ENCODE data around the gene BFSP2. TPM values are rescaled to one million over a fixed set of nuclear protein-coding genes. Genes with fewer than 3 reads are reported as not detected.

The BFSP2 gene
- total RNA-seq, 4 donors from 2014 or later: not detected

GRCh38 chr3:133460809-133461208 lies 61.0 kb downstream of the BFSP2 start:
- DNase-seq: no peak
- H3K4me3 ChIP-seq (replicated peaks in 1 of 3): no peak overlapping the region
- no peaks in the 10 kb centered on the region for H3K9me3 ChIP-seq
- TF ChIP-seq CTCF (IDR thresholded peaks at IDR 0.05) (no peak), POLR2A (IDR thresholded peaks at IDR 0.05) (no peak)
- H3K36me3 ChIP-seq: no peaks in the 10 kb centered on the region
- intact Hi-C loops (cut with DNase I): no loop called here
- WGBS, 2 donors: 64 to 69% methylated on average over 3 of the region's 3 CpGs
- H3K27ac ChIP-seq: peak overlapping the region in 2 of 3 donors; percentile 43 to 68
- H3K27me3 ChIP-seq: no peaks in the 10 kb centered on the region
- H3K4me1 ChIP-seq: peaks cover 19 to 41% of the 10 kb centered on the region in 2 donors

GRCh38 chr3:133461291-133461690 lies 61.4 kb downstream of the BFSP2 start:
- H3K4me3 ChIP-seq (replicated peaks in 1 of 3): no peak overlapping the region
- H3K4me1 ChIP-seq: peaks cover 19 to 41% of the 10 kb centered on the region in 2 donors
- intact Hi-C loops (cut with DNase I): no loop called here
- no peak for TF ChIP-seq POLR2A (IDR thresholded peaks at IDR 0.05)
- TF ChIP-seq CTCF (IDR thresholded peaks at IDR 0.05): no peak
- no peak for DNase-seq
- H3K36me3 ChIP-seq: no peaks in the 10 kb centered on the region
- H3K9me3 ChIP-seq: no peaks in the 10 kb centered on the region
- peak overlapping the region in 2 of 3 donors; percentile 34 to 43 for H3K27ac ChIP-seq
- H3K27me3 ChIP-seq: no peaks in the 10 kb centered on the region
- 53 to 70% methylated on average over 4 of the region's 4 CpGs for WGBS, 2 donors

GRCh38 chr3:133463347-133463860 lies 63.5 kb downstream of the BFSP2 start:
- Histone ChIP-seq H3K27me3 (no peaks in the 10 kb centered on the region), H3K9me3 (no peaks in the 10 kb centered on the region), H3K36me3 (no peaks in the 10 kb centered on the region), H3K27ac (peak overlapping the region; percentile 46 to 71 (median 52)), H3K4me3 (replicated peaks in 1 of 3) (no peak overlapping the region), H3K4me1 (peaks cover 21 to 44% of the 10 kb centered on the region in 2 donors)
- 48 to 56% methylated on average over 8 of the region's 8 CpGs for WGBS, 2 donors
- DNase-seq: peak; percentile 41 to 45
- intact Hi-C loops (cut with DNase I): no loop called here
- TF ChIP-seq POLR2A (IDR thresholded peaks at IDR 0.05) (peak in 1 of 2 donors; percentile 29), CTCF (IDR thresholded peaks at IDR 0.05) (no peak)

GRCh38 chr3:133464573-133464972 lies 64.7 kb downstream of the BFSP2 start:
- TF ChIP-seq POLR2A (IDR thresholded peaks at IDR 0.05) (no peak), CTCF (IDR thresholded peaks at IDR 0.05) (peak in 4 of 6 experiments; percentile 18 to 33 (median 30))
- no peak overlapping the region for H3K4me3 ChIP-seq (replicated peaks in 1 of 3)
- H3K27me3 ChIP-seq: no peaks in the 10 kb centered on the region
- no peaks in the 10 kb centered on the region for H3K36me3 ChIP-seq
- 52 to 76% methylated on average over 1 of the region's 1 CpG for WGBS, 2 donors
- DNase-seq: peak in 1 of 2 donors; percentile 10
- H3K4me1 ChIP-seq: peaks cover 27 to 45% of the 10 kb centered on the region in 2 donors
- peak overlapping the region in 1 of 3 donors; percentile 30 for H3K27ac ChIP-seq
- intact Hi-C loops (cut with DNase I): no loop called here
- H3K9me3 ChIP-seq: no peaks in the 10 kb centered on the region

- intact Hi-C loops (cut with DNase I): no loop called here
- peak overlapping the region in 1 of 3 donors; percentile 12 for H3K27ac ChIP-seq
- peaks cover 30 to 33% of the 10 kb centered on the region in 2 donors for H3K4me1 ChIP-seq
- no peak for DNase-seq
- TF ChIP-seq CTCF (IDR thresholded peaks at IDR 0.05) (no peak), POLR2A (IDR thresholded peaks at IDR 0.05) (no peak)
- no peaks in the 10 kb centered on the region for H3K9me3 ChIP-seq
- 72 to 84% methylated on average over 11 to 12 of the region's 12 CpGs for WGBS, 2 donors
- no peaks in the 10 kb centered on the region for H3K36me3 ChIP-seq
- H3K27me3 ChIP-seq: no peaks in the 10 kb centered on the region
- H3K4me3 ChIP-seq (replicated peaks in 1 of 3): no peak overlapping the region
Observed at GRCh38 chr3:133466531-133467386, 66.9 kb downstream of the BFSP2 start.
